HCT116 (cell line): Measurements from ENCODE around the gene CRLF1.

Experiments used
- EZH2 ChIP-seq: fragments of 200-600 bp; sonication (generic); IDR thresholded peaks from 2 replicates; pipeline ENCODE4 v1.6.1; 2017; ENCODE audit warnings: antibody characterized with exemption, mixed run types
- JUND ChIP-seq: IDR thresholded peaks from 2 replicates; pipeline ENCODE4 v1.6.1; 2012
- POLR2A ChIP-seq: IDR thresholded peaks from 2 replicates; pipeline ENCODE4 v1.7.0; 2011; ENCODE audit warnings: borderline replicate concordance; ENCODE audit not compliant: insufficient read depth, insufficient read length; ENCODE audit errors: extremely low read depth
- POLR2AphosphoS5 ChIP-seq: IDR thresholded peaks from 2 replicates; pipeline ENCODE4 v1.6.1; 2011; ENCODE audit warnings: mild to moderate bottlenecking, low read depth, low read length, moderate library complexity
- ZNF274 ChIP-seq: fragments of 200-500 bp; sonication (Bioruptor generic); IDR thresholded peaks from 2 replicates; pipeline ENCODE4 v1.6.1; 2014; ENCODE audit warnings: mild to moderate bottlenecking, low read depth, low read length, inconsistent platforms
- TF ChIP-seq, protein P1 (sequence below), 3 experiments: fragments of 200-600 bp in 1 of 3; sonication (generic) in 1 of 3; IDR thresholded peaks in 2 of 3; conservative IDR thresholded peaks in 1 of 3; 2 replicates each; pipeline ENCODE4 v1.5.1; 2012 to 2017; ENCODE audit warnings: low read depth in 2 of 3, low read length in 2 of 3, antibody characterized with exemption in 1 of 3, borderline replicate concordance in 1 of 3, control low read depth in 1 of 3, mild to moderate bottlenecking in 1 of 3, mixed read lengths in 1 of 3, mixed run types in 1 of 3, moderate library complexity in 1 of 3; ENCODE audit not compliant: insufficient read depth in 1 of 3
- TF ChIP-seq, protein P2 (sequence below): IDR thresholded peaks from 2 replicates; pipeline ENCODE4 v1.6.1; 2011; ENCODE audit warnings: mild to moderate bottlenecking, low read length, moderate library complexity; ENCODE audit not compliant: insufficient replicate concordance; ENCODE audit errors: extremely low read depth
- TF ChIP-seq, protein P3 (sequence below): IDR thresholded peaks from 2 replicates; pipeline ENCODE4 v1.6.1; 2012

DNA sequence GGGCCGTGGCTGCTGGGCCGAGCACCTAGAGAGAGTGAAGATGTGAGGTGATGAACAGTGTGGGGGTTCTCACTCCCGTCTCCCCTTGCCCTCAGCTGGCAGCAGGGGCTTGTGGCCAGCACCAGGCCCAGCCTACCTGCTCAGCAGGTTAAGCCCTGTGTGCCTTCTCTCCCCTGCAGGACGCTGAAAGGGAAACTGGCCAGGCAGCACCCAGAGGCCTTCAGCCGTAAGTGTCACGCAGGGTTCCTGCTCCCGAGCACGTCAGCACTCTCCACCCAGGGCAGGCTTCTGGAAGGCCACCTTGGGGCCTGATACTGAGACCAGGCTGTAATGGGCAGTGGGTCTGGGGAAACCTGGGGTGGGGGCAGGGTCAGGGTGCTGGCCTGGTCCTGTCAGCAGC lies 39.6 kb downstream of the CRLF1 start:
- TF ChIP-seq, protein P1, sequence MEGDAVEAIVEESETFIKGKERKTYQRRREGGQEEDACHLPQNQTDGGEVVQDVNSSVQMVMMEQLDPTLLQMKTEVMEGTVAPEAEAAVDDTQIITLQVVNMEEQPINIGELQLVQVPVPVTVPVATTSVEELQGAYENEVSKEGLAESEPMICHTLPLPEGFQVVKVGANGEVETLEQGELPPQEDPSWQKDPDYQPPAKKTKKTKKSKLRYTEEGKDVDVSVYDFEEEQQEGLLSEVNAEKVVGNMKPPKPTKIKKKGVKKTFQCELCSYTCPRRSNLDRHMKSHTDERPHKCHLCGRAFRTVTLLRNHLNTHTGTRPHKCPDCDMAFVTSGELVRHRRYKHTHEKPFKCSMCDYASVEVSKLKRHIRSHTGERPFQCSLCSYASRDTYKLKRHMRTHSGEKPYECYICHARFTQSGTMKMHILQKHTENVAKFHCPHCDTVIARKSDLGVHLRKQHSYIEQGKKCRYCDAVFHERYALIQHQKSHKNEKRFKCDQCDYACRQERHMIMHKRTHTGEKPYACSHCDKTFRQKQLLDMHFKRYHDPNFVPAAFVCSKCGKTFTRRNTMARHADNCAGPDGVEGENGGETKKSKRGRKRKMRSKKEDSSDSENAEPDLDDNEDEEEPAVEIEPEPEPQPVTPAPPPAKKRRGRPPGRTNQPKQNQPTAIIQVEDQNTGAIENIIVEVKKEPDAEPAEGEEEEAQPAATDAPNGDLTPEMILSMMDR (IDR thresholded peaks at IDR 0.05 in 2 of 3, conservative IDR thresholded peaks at IDR 0.05 in 1 of 3; ENCODE audit: borderline replicate concordance in 1 of 3, insufficient read depth in 1 of 3, low read depth in 2 of 3, low read length in 2 of 3): no peak
- TF ChIP-seq, protein P2, sequence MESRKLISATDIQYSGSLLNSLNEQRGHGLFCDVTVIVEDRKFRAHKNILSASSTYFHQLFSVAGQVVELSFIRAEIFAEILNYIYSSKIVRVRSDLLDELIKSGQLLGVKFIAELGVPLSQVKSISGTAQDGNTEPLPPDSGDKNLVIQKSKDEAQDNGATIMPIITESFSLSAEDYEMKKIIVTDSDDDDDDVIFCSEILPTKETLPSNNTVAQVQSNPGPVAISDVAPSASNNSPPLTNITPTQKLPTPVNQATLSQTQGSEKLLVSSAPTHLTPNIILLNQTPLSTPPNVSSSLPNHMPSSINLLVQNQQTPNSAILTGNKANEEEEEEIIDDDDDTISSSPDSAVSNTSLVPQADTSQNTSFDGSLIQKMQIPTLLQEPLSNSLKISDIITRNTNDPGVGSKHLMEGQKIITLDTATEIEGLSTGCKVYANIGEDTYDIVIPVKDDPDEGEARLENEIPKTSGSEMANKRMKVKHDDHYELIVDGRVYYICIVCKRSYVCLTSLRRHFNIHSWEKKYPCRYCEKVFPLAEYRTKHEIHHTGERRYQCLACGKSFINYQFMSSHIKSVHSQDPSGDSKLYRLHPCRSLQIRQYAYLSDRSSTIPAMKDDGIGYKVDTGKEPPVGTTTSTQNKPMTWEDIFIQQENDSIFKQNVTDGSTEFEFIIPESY: no peak
- no peak for TF ChIP-seq POLR2A
- no peak for TF ChIP-seq ZNF274
- TF ChIP-seq POLR2AphosphoS5: no peak
- TF ChIP-seq, protein P3, sequence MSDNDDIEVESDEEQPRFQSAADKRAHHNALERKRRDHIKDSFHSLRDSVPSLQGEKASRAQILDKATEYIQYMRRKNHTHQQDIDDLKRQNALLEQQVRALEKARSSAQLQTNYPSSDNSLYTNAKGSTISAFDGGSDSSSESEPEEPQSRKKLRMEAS: no peak
- TF ChIP-seq JUND: no peak
- no peak for TF ChIP-seq EZH2
